Muscle of arm (tissue), 12 donors: ENCODE results near the gene NPAS3. TPM values are rescaled to one million over a fixed set of nuclear protein-coding genes. Genes with fewer than 3 reads are reported as not detected.

Experiments used
- DNase-seq: peaks from one replicate; pipeline ENCODE4 v3.0.0-alpha.2; 2013
- polyA plus RNA-seq, 12 donors: library from polyadenylated mRNA; unstranded; fragments of 120-200 nt; gene quantifications; one replicate each; pipeline ENCODE4 v1.2.1, GENCODE V29; 2013; ENCODE audit not compliant: insufficient read length in 12 of 12

The NPAS3 gene
- polyA plus RNA-seq, 12 donors, result 4.5 to 8.8 (median 5.7) TPM; not detected in 1

GRCh38 chr14:32940066-32940651 is 1.5 kb downstream of the NPAS3 start:
- DNase-seq, result no peak

DNA sequence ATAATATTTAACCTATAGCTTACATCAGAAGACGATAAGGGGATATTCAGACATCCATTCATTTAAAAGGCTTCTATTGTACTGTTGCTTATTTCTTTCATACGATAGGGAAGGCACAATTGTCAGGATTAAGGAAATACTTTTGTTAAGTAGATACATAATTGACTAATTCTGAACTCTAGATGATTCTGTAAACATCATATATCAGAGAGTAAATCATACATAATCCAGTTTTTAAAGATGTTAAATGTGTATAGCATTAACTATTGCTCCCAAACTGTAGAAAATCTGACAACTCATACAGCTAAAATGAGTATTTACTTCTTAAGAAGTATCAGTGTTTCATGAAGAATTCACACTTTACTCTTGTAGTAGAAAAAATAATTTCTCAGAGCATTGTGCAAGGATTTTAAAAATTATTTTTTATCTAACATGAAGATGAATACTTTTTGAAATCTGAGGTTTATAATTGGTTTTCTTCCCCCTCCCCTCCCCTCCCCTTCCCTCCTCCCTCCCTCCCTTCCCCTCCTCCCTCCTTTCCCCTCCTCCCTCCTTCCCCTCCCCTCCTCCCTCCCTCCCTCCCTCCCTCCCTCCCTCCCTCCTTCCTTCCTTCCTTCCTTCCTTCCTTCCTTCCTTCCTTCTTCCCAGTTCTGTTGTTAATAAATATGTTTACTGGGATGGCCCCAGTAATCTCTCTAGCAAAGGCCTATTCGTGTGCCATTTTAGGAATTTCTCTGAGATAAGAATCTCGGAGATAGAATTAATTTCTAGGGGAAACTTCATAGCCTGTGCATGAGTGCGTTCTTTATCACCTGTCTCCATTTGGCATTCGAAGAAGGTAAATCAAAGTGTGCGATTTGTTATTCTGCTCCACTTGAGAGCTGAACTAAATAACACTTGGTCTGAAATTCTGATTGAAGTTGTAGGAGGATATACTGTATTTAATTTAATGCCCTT is 2.3 kb downstream of the NPAS3 start:
- DNase-seq, result no peak

DNA sequence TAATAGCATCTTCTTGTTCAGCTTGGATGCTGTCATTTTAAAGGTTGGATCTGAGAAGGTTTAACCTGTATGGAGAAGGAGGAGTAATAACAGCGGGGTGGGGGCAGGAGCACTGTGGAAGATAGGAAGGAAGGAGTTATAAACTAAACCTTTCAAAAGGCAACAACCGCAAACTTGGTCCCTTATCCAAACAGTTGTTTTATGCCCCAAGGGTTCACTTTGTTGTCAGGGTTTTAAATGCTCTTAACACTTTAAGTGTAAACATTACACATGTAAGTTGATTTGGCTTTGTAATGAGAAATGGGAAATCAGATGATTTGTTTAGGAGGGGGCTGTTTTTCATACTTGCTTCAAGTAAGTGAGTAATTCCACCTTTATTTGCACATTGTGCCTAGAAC is 3.0 kb downstream of the NPAS3 start:
- DNase-seq, result no peak

- no peak for DNase-seq
Observed at GRCh38 chr14:32947081-32947480, 8.4 kb downstream of the NPAS3 start.

DNA sequence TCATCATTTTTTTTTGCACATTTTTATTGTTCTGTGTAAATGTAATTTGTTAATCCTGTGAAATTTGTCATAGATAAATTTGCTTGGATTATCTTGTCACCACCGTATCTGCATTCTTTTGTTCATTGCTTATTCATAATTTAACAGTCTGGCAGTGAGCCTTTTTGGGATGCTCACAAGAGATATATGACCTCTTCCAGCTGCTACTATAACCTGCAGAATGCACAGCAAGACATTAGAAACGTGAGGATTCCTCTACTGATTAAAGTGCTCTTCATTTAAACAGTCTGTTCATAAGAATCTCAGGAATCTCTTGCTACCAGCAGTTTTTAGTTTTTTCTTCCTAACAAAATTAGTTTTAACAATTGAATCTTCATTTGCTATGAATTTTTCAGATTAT is 9.1 kb downstream of the NPAS3 start:
- no peak for DNase-seq

GRCh38 chr14:32950584-32950983 is 11.9 kb downstream of the NPAS3 start:
- DNase-seq, result no peak

DNA sequence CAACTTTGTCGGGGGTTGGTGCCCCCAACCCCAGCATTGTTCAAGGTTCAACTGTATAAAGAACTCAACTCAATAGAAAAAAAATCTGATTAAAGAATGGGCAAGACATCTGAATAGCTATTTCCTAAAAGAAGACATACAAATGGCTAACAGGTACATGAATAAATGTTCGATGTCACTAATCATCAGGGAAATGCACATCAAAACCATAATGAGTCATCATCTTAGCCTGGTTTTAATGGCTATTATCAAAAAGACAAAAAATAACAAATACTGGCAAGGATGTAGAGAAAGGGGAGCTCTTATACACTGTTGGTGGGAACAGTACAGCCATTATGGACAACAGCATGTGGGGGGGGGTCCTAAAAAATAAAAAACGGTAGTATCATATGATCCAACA is 28.7 kb downstream of the NPAS3 start:
- no peak for DNase-seq

DNA sequence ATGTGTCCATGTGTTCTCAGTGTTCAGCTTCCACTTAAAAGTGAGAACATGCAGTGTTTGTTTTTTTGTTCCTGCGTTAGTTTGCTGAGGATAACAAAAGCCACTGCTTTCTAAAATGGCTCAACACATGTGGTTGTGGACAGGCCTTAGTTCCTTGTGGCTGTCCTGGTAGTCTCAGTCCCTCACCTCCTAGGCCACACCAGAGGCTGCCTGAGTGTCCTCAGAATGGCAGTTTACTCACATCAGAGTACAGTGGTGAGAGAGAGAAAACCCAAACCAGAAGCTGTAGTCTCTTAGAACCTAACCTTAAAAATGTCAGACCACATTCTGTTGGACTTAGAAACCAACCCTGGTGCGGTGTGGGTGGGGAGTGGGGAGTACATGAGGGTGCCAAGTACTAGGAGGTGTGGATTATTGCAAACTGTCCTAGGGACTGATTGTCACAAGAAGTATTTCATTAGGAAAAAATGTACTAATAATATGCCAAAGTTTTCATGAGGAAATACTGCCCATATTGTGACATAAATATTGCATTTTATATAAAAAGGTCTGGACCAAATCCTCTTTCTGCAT is 30.4 kb downstream of the NPAS3 start:
- DNase-seq, result no peak

- DNase-seq, result no peak
Observed at GRCh38 chr14:32977913-32978312, 39.2 kb downstream of the NPAS3 start.

- no peak for DNase-seq
Observed at GRCh38 chr14:32978691-32979255, 40.1 kb downstream of the NPAS3 start.

- DNase-seq, result no peak
Observed at GRCh38 chr14:32980178-32980901, 41.7 kb downstream of the NPAS3 start.

DNA sequence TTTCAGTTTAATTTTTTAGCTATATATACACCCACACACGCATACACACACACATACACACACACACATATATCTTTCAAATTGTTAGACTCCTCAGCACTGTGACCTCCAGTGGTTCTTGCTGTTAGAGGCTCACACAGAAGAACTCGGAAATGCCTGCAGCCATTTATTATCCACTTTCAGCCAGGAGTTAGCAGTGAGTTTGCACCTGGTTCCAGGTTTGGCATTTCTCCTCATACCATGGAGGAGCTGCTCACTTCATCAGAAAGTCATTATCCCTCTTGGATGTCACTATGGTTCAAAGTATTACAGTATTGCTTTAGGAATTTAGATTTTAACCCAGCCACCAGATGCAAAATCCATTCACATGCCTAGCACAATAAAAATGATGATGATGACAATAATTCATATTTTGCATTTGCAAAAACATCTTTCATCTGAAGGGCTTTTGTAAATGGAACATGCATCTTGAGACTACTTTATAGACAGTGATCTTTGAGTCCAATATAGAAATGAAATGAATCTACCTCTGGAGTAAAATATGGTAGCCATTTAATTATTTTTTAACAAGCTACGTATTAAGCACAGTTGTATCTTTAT is 42.3 kb downstream of the NPAS3 start:
- DNase-seq, result no peak

DNA sequence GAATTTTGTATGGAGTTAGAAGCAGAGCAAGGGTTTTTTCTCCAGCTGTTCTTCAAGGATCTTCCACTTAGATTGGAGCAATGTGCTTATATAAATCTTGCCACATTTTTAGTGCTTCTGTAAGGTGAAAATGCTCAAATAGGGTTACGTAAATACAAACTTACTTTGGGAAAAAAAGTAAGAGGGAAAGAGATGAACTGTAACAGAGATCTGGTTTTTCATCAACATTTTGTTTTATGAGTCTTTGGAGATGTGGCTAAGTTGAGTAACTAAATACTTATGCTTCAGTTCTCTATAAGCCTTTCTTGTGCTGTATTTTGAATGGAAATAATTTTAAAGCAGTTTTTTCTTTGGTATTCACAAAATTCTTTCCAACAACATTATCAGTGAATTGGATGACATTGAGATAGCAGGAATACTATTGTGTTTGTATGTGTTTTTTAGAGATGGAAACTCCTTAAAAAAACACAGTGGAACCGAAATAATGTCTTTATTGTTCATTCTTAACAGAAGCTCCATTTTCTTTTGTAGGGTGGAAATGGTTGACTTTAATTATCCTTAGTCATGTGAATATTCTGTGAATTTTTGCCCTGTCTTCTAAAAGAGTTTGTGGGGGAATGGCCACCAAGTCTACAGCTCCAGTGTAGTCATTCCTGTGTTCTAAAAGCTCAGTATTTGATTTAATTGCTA is 45.7 kb downstream of the NPAS3 start:
- no peak for DNase-seq

DNA sequence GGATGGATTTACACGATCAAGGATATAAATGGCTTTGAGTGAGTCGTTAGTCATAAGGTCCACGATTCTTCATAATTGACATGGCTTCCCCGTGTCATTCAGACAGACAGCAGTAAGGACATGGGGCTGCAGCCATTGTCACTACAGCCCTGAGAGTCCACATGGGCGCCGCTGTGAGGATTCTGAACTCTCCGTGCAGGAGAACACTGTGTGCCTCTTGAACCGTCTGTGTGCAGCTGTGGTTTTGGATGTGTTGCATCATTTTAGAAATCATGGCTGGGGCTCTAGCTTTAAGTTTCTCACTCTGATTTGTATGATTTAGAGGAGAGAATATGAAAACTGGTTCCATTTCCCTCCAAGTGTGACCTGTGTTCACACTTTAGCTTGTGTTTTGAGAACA is 47.2 kb downstream of the NPAS3 start:
- DNase-seq, result no peak

DNA sequence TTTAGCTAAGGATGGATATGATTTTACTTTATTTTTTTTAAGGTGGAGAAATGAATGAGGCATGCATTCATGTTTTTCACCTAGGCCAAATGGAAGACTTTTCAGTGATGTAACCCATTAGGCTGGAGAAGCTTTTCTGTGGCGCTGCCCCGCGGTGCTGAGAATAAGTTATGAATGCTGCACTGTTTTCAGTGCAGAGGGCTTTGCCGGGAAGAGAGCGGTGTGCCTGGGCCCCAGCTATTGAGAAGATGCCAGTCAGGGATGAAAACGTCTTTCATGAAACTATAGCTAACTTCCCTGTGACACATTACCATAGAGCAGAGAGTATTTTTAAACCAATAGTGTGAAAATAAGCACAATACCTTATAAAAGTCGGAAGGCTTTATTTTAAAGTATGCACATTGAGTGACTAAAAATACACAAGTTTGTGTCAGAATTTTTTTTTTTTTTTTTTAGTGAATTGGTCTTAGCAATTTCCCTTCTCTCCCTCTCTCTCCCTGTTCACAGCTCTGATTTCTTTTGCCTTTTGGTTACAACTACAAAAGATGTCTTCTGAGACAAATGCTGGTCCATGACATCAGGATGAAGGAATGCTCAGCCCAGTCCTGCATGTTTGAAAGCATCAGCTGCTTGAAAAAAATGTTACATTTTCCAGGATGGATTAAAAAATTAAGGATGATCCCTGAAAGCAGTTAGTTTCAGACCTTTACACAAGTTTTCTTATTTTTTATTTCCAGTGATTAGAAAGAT is 48.3 kb downstream of the NPAS3 start:
- no peak for DNase-seq

- DNase-seq, result no peak
Observed at GRCh38 chr14:32991691-32992090, 53.0 kb downstream of the NPAS3 start.

GRCh38 chr14:32993921-32994320 is 55.2 kb downstream of the NPAS3 start:
- no peak for DNase-seq

GRCh38 chr14:32996343-32996742 is 57.7 kb downstream of the NPAS3 start:
- DNase-seq, result no peak

GRCh38 chr14:32998433-32998832 is 59.8 kb downstream of the NPAS3 start:
- DNase-seq, result no peak

GRCh38 chr14:33009673-33010072 is 71.0 kb downstream of the NPAS3 start:
- no peak for DNase-seq
